NCI-H1417 (cell line): ENCODE results near the gene ARMC10.
"Not testable (repeated sequence)": the region's sequence is repeated elsewhere in the genome, so short reads cannot be mapped to it uniquely, and the experiment has no call there.

Experiments used
- DNase-seq, 3 experiments: peaks; one replicate each; lab custom pipeline; 2025; lab: John Stamatoyannopoulos, UW

The ARMC10 gene

DNA sequence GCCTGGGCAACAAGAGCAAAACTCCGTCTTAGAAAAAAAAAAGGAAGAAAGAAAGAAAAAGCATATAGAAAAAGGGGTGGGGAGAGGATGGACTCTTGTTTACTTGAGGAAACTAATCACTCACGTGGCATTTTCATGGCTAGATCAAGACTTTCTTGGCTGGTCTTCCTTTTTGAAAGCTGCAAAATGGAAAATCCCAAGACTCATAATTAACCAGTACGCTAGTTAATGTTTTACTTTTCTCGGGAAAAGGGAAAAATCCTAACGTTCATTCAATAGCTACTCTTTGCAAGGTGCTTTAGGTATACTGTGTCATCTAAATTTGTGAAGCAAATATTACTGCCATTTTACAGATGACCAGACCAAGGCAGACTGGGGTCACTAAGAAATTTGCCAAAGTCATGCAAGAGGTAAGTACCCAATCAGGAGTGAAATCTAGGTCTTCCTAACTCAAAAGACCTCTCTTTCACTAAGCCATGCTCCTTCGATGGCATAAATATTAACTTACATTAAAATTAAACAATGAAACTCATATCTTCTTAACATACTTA is 49.6 kb downstream of the ARMC10 start:
- no peak for DNase-seq

DNA sequence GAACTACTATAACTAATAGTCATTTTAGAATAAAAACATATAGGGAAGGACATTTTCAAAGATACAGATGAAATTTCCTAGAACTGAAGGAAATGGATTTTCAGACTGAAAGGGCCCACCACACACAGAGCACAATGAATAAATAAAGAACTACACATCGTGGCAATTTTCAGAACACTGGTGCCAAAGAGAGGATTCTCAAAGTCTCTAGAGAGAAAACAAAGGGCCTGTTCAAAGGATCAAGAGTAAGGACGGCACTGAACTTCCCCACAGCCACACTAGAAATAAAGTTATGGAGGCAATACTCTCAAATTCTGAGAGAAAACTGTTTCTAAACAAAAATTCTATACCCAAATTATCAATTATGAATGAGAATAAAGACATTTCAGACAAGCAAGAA is 52.1 kb downstream of the ARMC10 start:
- DNase-seq: no peak

DNA sequence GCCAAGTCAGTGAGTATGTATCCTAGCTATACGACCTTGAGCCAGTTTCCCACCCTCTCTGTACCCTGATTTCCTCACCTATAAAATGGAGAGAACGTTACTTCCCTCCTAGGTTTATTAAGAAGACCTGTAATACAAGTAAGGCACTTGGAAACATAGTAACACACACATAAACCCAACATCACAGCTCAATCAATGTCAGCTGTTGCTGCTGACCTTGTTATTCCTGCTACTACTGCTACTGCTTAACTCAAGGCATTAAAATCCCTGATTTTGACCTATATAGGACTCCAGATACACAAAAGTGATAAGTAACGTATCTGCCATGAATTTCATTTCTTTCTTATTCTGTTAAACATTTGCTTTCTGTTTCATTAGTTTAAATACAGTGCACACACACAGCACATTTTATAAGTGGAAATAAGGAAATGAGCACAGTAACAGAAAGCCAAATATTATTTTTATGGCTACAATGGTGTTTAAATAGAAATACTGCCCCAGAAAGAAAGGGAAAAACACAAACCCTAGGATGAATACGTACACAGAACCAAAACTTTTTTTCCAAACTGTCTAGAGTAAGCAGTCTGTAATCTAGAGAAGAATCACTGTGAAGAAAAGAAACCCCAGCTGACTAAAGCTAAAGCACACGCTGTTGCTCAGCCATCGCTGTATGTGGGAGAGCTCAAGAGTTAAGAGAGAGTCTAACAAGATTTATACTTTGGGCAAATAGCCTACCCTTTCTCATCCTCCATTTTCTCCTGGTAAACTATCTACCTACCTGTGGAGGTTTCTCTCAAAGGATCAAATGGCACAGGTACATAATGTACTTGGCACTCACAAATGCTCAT is 55.0 kb downstream of the ARMC10 start:
- no peak for DNase-seq

DNA sequence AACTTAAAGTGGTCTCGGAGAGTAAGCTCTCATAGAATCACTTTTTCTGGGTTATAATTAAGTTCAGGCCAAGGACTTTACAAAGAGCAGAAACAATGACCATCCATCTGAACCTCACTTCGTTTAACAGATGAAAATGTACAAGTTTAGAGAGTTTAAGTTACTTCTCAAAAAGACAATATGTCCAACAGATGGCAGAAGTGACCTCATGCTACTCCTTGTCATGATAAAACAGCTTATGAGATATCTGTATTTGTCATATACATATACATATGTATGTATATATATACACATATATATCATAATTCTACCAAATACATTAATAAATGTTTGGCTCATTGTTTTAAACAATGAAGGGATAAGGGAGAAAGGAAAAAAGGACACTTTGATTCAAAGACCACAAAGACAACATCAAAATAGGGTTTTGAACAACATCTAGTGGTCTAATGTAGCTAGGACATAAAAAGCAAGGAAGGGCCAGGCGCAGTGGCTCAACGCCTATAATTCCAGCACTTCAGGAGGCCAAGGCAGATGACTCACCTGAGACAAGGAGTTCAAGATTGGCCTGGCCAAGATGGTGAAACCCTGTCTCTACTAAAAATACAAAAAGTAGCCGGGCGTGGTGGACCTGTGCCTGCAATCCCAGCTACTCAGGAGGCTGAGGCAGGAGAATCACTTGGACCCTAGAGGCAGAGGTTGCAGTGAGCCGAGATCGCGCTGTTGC is 56.1 kb downstream of the ARMC10 start:
- DNase-seq: no peak

DNA sequence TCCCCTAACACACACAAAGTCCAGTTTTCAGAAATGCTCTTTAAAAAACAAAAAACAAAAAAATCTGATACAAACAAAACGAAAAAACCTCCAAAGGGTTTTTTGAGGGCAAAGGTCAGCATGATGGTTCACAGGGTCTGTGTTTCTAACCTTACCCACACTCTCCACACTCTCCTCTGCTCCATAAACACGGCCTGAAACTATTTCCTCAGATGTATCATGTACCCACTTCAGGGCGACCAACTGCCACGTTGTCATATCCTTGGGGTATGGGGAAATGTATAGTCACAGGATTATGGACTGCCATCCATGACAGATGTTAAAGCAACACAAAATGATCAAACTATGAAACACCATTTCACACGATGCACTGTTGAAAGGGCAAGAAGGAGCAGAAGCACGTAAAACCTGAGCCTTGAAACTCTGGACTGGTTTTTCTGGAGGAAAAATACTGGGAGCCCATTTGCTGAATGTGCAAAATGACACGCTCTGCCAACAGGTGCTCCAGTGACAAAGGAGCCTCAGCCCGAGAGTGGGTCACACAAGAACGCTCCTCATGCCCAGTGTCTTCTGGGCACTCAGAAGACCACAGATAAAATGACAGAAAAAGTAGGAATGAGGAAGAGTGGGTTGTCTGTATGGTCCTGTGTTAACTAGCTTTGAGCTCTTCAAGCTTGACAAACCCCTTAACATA is 58.2 kb downstream of the ARMC10 start:
- DNase-seq: peak in 1 of 3 experiments; percentile 41

DNA sequence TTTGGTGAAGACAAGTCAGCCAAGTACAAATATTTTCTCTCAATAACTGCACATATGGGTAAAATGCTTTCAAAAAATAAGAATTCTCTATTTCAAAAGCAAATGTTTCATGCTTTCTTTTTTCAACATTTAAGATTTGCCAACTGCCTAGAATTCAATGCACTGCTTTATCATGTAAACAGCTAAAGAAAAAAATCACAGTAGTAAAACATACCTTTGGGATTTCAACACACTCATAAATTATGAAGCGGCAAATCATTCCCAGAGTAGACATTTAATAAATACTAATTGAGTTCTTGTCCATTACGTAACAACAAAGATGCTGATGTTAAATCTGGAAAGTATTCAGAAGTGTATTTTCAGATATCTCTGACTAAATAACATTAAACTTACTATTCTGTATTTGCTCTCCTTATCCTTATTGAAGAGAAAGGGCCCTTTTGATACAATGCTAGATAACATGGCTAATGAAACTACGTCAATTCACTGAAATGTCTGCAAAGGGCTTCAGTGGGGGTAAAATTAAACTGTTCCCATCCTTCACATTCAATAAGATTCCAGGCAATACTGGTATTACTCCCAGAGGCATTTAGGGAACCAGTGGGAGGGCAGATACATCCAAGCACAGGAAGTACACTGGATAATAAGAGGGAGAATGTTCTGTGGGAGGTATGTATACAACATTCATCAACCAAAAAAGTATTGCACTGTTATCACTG is 60.1 kb downstream of the ARMC10 start:
- DNase-seq: peak in 1 of 3 experiments; percentile 7

DNA sequence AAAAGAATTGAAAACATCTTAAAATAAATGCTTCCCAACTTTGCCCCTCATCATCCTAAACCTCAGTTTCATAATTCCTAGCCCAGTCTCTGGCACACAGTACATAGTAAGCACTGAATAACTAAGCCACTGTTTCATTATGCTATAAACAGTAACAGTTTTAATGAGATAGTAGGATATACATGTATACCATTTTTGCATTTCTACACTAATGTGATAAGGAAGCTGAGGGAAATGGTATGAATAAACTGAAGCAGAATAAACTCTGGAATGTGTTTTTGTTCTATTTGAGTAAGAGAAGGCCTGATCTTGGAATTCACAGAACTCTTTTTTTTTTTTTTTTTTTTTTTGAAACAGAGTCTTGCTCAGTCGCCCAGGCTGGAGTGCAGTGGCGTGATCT is 65.1 kb downstream of the ARMC10 start:
- DNase-seq: no peak

DNA sequence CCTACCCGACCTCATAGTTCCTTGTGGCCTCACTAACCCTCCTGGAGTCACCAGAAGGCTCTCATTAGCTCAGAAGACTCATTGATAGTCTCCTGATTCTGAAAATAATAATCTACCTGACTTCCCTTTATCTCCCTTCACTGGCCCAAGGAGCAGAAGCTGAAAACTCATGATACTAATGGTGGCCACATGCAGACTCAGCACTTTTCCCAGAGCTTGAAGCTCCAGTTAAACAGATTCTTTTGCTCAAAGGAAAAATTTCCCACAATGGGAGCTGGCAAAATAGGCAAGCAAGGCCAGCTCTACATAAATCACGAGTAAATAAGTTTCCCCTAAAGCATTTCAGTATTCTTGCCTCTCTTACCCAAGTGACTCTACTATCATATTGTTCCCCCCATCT is 65.7 kb downstream of the ARMC10 start:
- no peak for DNase-seq

DNA sequence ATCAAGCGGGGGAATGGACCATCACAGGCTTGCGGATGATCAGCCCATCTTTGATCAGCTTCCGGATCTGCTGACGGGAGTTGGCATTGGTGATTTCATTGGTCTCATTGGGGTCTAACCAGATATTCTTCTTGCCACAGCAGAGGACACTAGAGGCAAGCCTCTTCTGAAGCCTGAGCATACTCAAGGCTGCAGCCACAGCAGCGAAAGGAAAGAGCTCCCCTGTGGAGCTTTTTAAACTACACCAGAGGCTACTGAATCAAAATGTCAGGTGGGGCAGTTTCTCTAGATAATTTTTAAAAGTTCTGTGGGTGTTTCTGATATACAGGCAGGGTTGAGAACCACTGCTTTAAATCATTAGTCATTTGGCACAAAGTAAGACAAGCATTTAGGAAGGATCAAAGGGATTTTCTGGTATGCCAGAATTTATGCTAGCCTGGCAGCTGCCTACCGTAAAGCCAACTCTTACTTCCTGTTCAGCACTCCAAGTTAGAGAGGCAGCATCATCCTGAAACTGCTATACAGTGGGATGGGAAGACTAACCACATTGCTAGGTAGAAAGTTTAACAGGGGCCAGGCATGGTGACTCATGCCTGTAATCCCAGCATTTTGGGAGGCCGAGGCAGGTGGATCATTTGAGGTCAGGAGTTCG is 66.9 kb downstream of the ARMC10 start:
- DNase-seq: no peak

DNA sequence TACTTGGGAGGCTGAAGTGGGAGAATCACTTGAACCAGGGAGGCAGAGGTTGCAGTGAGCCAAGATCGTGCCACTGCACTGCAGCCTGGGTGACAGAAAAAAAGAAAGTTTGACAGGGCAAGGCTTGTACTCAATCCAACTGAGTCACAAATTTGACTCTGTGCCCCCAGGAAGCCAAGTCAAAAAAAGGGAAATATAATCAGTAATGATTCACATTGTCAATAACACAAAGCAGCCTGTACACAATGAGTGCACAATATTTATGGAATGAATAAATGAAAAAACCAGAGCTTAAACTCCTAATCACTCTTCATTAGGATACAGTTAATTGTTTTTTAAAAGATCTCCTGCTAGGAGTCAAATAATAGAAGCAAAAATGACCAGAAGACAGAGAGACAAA is 67.6 kb downstream of the ARMC10 start:
- no peak for DNase-seq

DNA sequence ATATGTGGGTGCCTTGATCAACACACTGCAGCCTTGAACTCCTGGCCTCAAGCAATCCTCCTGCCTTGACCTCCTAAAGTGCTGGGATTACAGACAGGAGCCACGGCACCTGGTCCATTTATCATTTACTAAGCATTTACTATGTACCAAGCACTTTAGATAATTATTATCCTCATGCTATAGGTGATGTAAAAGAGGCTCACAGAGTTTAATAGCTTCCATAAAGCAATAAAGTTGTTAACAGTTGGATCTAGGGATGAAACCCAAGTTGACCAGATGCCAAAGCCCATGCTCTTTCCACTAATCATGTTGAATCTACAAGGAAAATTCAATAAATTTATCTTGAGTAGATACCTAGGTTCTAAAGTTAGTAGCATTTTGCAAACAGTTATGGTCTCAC is 68.9 kb downstream of the ARMC10 start:
- DNase-seq: no peak

DNA sequence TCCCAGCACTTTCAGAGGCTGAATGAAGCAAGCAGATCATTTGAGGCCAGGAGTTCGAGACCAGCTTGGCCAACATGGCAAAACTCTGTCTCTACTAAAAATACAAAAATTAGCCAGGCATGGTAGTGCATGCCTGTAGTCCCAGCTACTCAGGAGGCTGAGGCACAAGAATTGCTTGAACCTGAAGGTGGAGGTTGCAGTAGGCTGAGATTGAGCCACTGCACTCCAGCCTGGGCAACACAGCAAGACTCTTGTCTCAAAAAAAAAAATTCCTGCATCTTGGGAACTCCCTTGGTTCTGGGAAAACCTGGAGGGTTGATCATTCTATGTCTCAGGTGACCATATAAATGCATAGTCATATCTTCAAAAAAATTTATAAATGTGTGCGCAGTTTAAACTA is 69.8 kb downstream of the ARMC10 start:
- not testable (repeated sequence) for DNase-seq

DNA sequence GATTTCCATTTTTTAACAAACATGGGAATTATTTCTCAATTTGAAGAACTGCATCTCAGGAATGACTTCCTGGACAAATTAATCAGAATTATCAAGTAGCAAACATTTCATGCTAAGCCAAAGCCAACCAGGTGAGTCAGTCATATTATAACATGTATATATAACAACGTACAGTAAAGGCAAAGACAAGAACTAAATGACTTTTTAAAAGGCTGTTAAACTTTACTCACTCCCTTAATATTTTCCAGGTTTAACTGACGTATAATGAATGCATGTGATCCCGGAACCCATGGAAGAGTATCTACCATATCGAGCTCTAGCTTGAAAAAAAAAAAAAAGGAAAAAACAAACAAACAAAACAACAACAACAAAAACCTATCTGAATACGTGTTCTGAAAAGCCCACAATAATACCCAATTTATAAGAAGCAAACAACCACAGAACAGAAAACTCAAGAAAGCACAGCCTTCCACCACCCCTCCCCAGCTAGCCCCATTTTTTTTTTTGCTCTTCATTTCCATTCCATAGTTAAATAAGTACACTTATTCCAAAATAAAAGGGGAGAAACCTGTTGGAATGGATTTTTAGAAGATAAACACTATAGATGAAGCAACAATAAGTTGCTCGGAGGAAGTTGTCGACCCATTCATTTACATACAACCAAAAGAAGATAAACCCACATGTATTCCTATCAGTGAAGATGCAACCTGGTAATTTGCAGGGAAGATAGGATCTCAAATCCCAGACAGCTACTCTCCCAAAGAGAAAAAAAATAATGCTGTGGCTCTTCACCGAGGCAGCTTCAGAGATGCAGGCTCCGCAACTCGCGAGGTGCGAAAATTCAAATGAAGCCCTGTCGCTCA is 73.4 kb downstream of the ARMC10 start:
- DNase-seq: peak in 2 of 3 experiments; percentile 24 to 65
